GM12878 (cell line): ENCODE data around the gene SPCS1. TPM values are rescaled to one million over a fixed set of nuclear protein-coding genes. Genes with fewer than 3 reads are reported as not detected.

Experiments used
- ASH2L ChIP-seq: fragments of 300-600, 200-600 bp; sonication (generic); IDR thresholded peaks from 2 replicates; pipeline ENCODE4 v1.6.1; 2017; ENCODE audit warnings: low read depth, mild to moderate bottlenecking, borderline replicate concordance
- ATF7 ChIP-seq: fragments of 450-650 bp; IDR thresholded peaks from 2 replicates; pipeline ENCODE4 v1.6.1; 2016; ENCODE audit warnings: low read depth, mild to moderate bottlenecking
- CBX3 ChIP-seq: fragments of 200-600 bp; sonication (generic); IDR thresholded peaks from 2 replicates; pipeline ENCODE4 v1.6.1; 2016; ENCODE audit warnings: low read depth, borderline replicate concordance
- CEBPB ChIP-seq, 2 experiments: fragments of 150-350 bp in 1 of 2; IDR thresholded peaks; 2 replicates each; pipeline ENCODE4 v1.6.1; 2012 to 2014; ENCODE audit warnings: low read depth in 2 of 2, low read length in 2 of 2, borderline replicate concordance in 1 of 2, inconsistent platforms in 1 of 2
- CHD1 ChIP-seq: IDR thresholded peaks from 2 replicates; pipeline ENCODE4 v1.6.1; 2012; ENCODE audit warnings: low read depth, low read length, improper control_type of control experiment
- CHD2 ChIP-seq: IDR thresholded peaks from 2 replicates; pipeline ENCODE4 v1.6.1; 2011; ENCODE audit warnings: low read depth, low read length, improper control_type of control experiment, borderline replicate concordance
- ETV6 ChIP-seq, 2 experiments: fragments of 450-650 bp in 1 of 2; IDR thresholded peaks in 1 of 2; conservative IDR thresholded peaks in 1 of 2; 2 replicates each; pipeline ENCODE4 v1.6.1; 2014; ENCODE audit warnings: antibody characterized with exemption in 1 of 2, borderline replicate concordance in 1 of 2, low read depth in 1 of 2, mild to moderate bottlenecking in 1 of 2, moderate library complexity in 1 of 2
- FOXK2 ChIP-seq: fragments of 450-650 bp; IDR thresholded peaks from 2 replicates; pipeline ENCODE4 v1.6.1; 2017; ENCODE audit warnings: mild to moderate bottlenecking, moderate library complexity
- IRF4 ChIP-seq: IDR thresholded peaks from 2 replicates; pipeline ENCODE4 v1.6.1; 2011; ENCODE audit warnings: low read depth, low read length
- JUND ChIP-seq: IDR thresholded peaks from 2 replicates; pipeline ENCODE4 v1.6.1; 2012; ENCODE audit warnings: low read depth, mild to moderate bottlenecking, low read length, improper control_type of control experiment, moderate library complexity
- KAT2A ChIP-seq: conservative IDR thresholded peaks from 2 replicates; pipeline ENCODE4 v1.6.1; 2011; ENCODE audit warnings: low read depth, low read length; ENCODE audit not compliant: control insufficient read depth
- KDM1A ChIP-seq: fragments of 200-600 bp; sonication (generic); IDR thresholded peaks from 2 replicates; pipeline ENCODE4 v1.6.1; 2016; ENCODE audit warnings: borderline replicate concordance
- LARP7 ChIP-seq: fragments of 450-650 bp; IDR thresholded peaks from 2 replicates; pipeline ENCODE4 v1.6.1; 2017; ENCODE audit warnings: mild to moderate bottlenecking
- PML ChIP-seq: IDR thresholded peaks from 2 replicates; pipeline ENCODE4 v1.6.1; 2012; ENCODE audit warnings: low read length, inconsistent platforms
- POLR2A ChIP-seq: IDR thresholded peaks from 2 replicates; pipeline ENCODE4 v1.6.1; 2011; ENCODE audit warnings: low read depth, mild to moderate bottlenecking, low read length
- RELA ChIP-seq: fragments of 450-650 bp; IDR thresholded peaks from 2 replicates; pipeline ENCODE4 v1.8.0; 2014; ENCODE audit warnings: borderline replicate concordance; ENCODE audit not compliant: partially characterized antibody
- SREBF2 ChIP-seq: IDR thresholded peaks from 2 replicates; pipeline ENCODE4 v1.6.1; 2012; ENCODE audit warnings: mild to moderate bottlenecking, low read length
- SRF ChIP-seq, 2 experiments: IDR thresholded peaks; 2 replicates each; pipeline ENCODE4 v1.6.1; 2011; ENCODE audit warnings: low read depth in 2 of 2, low read length in 2 of 2, mild to moderate bottlenecking in 1 of 2, moderate library complexity in 1 of 2
- SUPT20H ChIP-seq: IDR thresholded peaks from 2 replicates; pipeline ENCODE4 v1.6.1; 2011; ENCODE audit warnings: low read depth, mild to moderate bottlenecking, low read length, moderate library complexity, borderline replicate concordance; ENCODE audit not compliant: control insufficient read depth
- TBL1XR1 ChIP-seq: IDR thresholded peaks from 2 replicates; pipeline ENCODE4 v1.6.1; 2012; ENCODE audit warnings: low read depth, low read length, improper control_type of control experiment
- TCF12 ChIP-seq: IDR thresholded peaks from 2 replicates; pipeline ENCODE4 v1.6.1; 2011; ENCODE audit warnings: low read depth, mild to moderate bottlenecking, low read length
- ZNF274 ChIP-seq: IDR thresholded peaks from one replicate; pipeline ENCODE4 v1.8.0; 2011; ENCODE audit not compliant: insufficient read length, insufficient read depth
- ZNF384 ChIP-seq: IDR thresholded peaks from 2 replicates; pipeline ENCODE4 v1.6.1; 2012; ENCODE audit warnings: low read depth, mild to moderate bottlenecking, low read length, improper control_type of control experiment, borderline replicate concordance
- polyA plus RNA-seq, 11 experiments: library from polyadenylated mRNA; depleted of rRNA in 4 of 11; unstranded in 6 of 11; stranded (reverse) in 5 of 11; fragments of >200 nt; fragmentation: Nextera tagmentation in 4 of 11; fragmentation: Illumina TruSeq in 1 of 11; extraction: Ambion mirVana in 4 of 11; extraction: Trizol in 1 of 11; gene quantifications; 1 replicate in 1 of 11; 2 replicates in 10 of 11; pipeline versions ENCODE4 v1.2.1 to v1.2.3, GENCODE V29; 2011 to 2016; ENCODE audit warnings: inconsistent platforms in 2 of 11, missing spikeins in 2 of 11, low read depth in 1 of 11
- total RNA-seq, 4 experiments: library from RNA; depleted of rRNA in 3 of 4; stranded (reverse); fragments of >200 nt in 3 of 4; fragmentation: Illumina TruSeq in 1 of 4; extraction: Trizol in 1 of 4; gene quantifications; 2 replicates each; pipeline versions ENCODE4 v1.2.1 to v1.2.3, GENCODE V29; 2013 to 2021
- TF ChIP-seq, protein P1 (sequence below): fragments of 450-650 bp; IDR thresholded peaks from 2 replicates; pipeline ENCODE4 v1.6.1; 2018; ENCODE audit warnings: borderline replicate concordance, mild to moderate bottlenecking; ENCODE audit not compliant: partially characterized antibody
- TF ChIP-seq, protein P2 (sequence below): fragments of 450-650 bp; IDR thresholded peaks from 2 replicates; pipeline ENCODE4 v1.6.1; 2014; ENCODE audit warnings: mild to moderate bottlenecking
- TF ChIP-seq, protein P3 (sequence below): IDR thresholded peaks from 2 replicates; pipeline ENCODE4 v1.6.1; 2011; ENCODE audit warnings: low read depth, mild to moderate bottlenecking, low read length, moderate library complexity, borderline replicate concordance; ENCODE audit errors: extremely low read depth

SPCS1 gene
- total and polyA plus RNA-seq, 10 of the 15 experiments (the other 5 are each of a cell fraction or from before 2014, with no cell fraction given) = 107 to 994 (median 233) TPM

DNA sequence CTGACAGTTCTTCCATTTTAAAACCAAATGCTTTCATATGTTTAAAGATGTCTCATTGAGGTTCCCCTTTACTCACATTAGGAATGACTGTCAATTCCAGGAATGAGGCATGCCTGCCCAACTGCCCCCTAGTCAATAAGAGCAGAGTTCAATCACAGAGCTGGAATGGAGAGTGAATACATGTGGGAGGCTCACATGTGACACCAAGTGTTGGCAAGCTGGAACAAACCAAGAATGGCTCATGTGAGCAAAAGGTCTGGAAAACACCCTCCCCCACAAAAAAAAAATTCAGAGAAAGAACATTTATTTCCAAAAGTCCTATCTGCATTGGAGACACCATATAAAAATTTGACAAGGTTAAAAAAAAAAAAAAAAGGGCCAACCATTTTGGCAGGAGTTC lies 23.9 kb upstream of the SPCS1 start (continued):
- TF ChIP-seq ASH2L (no peak), JUND (no peak), PML (no peak), TCF12 (no peak), ETV6 (conservative IDR thresholded peaks at IDR 0.05 in 1 of 2, IDR thresholded peaks at IDR 0.05 in 1 of 2; ENCODE audit: borderline replicate concordance in 1 of 2, low read depth in 1 of 2) (no peak), CEBPB (IDR thresholded peaks at IDR 0.05; ENCODE audit: borderline replicate concordance in 1 of 2, low read depth in 2 of 2, low read length in 2 of 2) (no peak), KDM1A (no peak), CHD1 (no peak), TBL1XR1 (no peak), SUPT20H (no peak), KAT2A (no peak), RELA (no peak), SREBF2 (no peak), ATF7 (no peak), CHD2 (no peak), LARP7 (no peak), ZNF274 (no peak), SRF (IDR thresholded peaks at IDR 0.05; ENCODE audit: low read depth in 2 of 2, low read length in 2 of 2) (no peak), FOXK2 (no peak), CBX3 (no peak), POLR2A (no peak), ZNF384 (no peak), IRF4 (peak; percentile 69; the same call in 1 of the 2 replicates)
- TF ChIP-seq, protein P1, sequence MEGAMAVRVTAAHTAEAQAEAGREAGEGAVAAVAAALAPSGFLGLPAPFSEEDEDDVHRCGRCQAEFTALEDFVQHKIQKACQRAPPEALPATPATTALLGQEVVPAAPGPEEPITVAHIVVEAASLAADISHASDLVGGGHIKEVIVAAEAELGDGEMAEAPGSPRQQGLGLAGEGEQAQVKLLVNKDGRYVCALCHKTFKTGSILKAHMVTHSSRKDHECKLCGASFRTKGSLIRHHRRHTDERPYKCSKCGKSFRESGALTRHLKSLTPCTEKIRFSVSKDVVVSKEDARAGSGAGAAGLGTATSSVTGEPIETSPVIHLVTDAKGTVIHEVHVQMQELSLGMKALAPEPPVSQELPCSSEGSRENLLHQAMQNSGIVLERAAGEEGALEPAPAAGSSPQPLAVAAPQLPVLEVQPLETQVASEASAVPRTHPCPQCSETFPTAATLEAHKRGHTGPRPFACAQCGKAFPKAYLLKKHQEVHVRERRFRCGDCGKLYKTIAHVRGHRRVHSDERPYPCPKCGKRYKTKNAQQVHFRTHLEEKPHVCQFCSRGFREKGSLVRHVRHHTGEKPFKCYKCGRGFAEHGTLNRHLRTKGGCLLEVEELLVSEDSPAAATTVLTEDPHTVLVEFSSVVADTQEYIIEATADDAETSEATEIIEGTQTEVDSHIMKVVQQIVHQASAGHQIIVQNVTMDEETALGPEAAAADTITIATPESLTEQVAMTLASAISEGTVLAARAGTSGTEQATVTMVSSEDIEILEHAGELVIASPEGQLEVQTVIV = no peak
- TF ChIP-seq, protein P2, sequence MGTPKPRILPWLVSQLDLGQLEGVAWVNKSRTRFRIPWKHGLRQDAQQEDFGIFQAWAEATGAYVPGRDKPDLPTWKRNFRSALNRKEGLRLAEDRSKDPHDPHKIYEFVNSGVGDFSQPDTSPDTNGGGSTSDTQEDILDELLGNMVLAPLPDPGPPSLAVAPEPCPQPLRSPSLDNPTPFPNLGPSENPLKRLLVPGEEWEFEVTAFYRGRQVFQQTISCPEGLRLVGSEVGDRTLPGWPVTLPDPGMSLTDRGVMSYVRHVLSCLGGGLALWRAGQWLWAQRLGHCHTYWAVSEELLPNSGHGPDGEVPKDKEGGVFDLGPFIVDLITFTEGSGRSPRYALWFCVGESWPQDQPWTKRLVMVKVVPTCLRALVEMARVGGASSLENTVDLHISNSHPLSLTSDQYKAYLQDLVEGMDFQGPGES = no peak
- TF ChIP-seq, protein P3, sequence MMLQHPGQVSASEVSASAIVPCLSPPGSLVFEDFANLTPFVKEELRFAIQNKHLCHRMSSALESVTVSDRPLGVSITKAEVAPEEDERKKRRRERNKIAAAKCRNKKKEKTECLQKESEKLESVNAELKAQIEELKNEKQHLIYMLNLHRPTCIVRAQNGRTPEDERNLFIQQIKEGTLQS = no peak
